DND-41 (cell line): ENCODE measurements around the gene CSN2.

Experiments used
- EZH2 ChIP-seq: IDR thresholded peaks from 3 replicates; pipeline ENCODE4 v1.6.1; 2012; ENCODE audit warnings: borderline replicate concordance, low read depth, mild to moderate bottlenecking, moderate library complexity, low read length, inconsistent platforms; ENCODE audit not compliant: severe bottlenecking
- TF ChIP-seq, protein P1 (sequence below): IDR thresholded peaks from 2 replicates; pipeline ENCODE4 v1.5.1; 2012; ENCODE audit warnings: borderline replicate concordance, low read length, moderate library complexity, mild to moderate bottlenecking; ENCODE audit not compliant: poor library complexity, severe bottlenecking; ENCODE audit errors: extremely low read depth

- TF ChIP-seq, protein P1, sequence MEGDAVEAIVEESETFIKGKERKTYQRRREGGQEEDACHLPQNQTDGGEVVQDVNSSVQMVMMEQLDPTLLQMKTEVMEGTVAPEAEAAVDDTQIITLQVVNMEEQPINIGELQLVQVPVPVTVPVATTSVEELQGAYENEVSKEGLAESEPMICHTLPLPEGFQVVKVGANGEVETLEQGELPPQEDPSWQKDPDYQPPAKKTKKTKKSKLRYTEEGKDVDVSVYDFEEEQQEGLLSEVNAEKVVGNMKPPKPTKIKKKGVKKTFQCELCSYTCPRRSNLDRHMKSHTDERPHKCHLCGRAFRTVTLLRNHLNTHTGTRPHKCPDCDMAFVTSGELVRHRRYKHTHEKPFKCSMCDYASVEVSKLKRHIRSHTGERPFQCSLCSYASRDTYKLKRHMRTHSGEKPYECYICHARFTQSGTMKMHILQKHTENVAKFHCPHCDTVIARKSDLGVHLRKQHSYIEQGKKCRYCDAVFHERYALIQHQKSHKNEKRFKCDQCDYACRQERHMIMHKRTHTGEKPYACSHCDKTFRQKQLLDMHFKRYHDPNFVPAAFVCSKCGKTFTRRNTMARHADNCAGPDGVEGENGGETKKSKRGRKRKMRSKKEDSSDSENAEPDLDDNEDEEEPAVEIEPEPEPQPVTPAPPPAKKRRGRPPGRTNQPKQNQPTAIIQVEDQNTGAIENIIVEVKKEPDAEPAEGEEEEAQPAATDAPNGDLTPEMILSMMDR: no peak
- no peak for TF ChIP-seq EZH2
Measured at GRCh38 chr4:69934150-69934549, 31.4 kb downstream of the CSN2 start.
